GM12878 (cell line): ENCODE data around the gene RAP1GAP2. TPM values are rescaled to one million over a fixed set of nuclear protein-coding genes. Genes with fewer than 3 reads are reported as not detected.

Experiments used
- ATAC-seq: fragments of 200-7000 bp; cut with Tn5 transposase; 3 replicates; pipeline ENCODE4 v1.9.1; 2020; ENCODE audit warnings: mild to moderate bottlenecking, moderate library complexity
- BruUV-seq: library from RNA; stranded (reverse); fragments of 400-500 nt; replicated peaks from 2 replicates; lab custom pipeline; 2021; lab: Mats Ljungman, UMichigan
- CTCF ChIA-PET: fragments of 300-600 bp; sonication (Branson Sonifier 250); formaldehyde crosslinking; extraction: SDS; loops from one replicate; lab custom pipeline; 2021; ENCODE audit warnings: inconsistent platforms; lab: Yijun Ruan, JAX
- POLR2A ChIA-PET: fragments of 350-600 bp; formaldehyde crosslinking; extraction: SDS; loops from one replicate; lab custom pipeline; 2021; ENCODE audit warnings: inconsistent platforms; lab: Charles Lee
- RAD21 ChIA-PET: fragments of 300-600 bp; sonication (Branson Sonifier 250); formaldehyde crosslinking; loops from one replicate; lab custom pipeline; 2023; ENCODE audit warnings: antibody characterized with exemption; ENCODE audit not compliant: unreplicated experiment; lab: Charles Lee
- SMC1A ChIA-PET: fragments of 300-600 bp; sonication (Branson Sonifier 250); formaldehyde crosslinking; loops from one replicate; lab custom pipeline; 2023; ENCODE audit not compliant: unreplicated experiment, uncharacterized antibody; lab: Charles Lee
- DNase-seq: peaks from one replicate; pipeline ENCODE4 v3.0.0-alpha.2; 2011; ENCODE audit warnings: low read depth, low spot score
- FAIRE-seq: peaks from 3 replicates; lab custom pipeline; 2011; peaks lifted over from hg19 to GRCh38; lab: Jason Lieb, UNC
- H2AFZ ChIP-seq: 2 replicates; pipeline ENCODE4 v1.6.0; 2011; ENCODE audit warnings: low read depth, low read length, control low read depth; ENCODE audit not compliant: control insufficient read depth
- H3K27ac ChIP-seq: 2 replicates; pipeline ENCODE4 v1.5.1; 2011; ENCODE audit warnings: control low read depth; ENCODE audit not compliant: control insufficient read depth, insufficient read depth
- H3K27me3 ChIP-seq, 2 experiments: replicated peaks in 1 of 2; 2 replicates each; pipeline versions ENCODE4 v1.6.0 to v1.6.1; 2011; ENCODE audit warnings: low read length in 1 of 2; ENCODE audit not compliant: control insufficient read depth in 2 of 2, insufficient read depth in 2 of 2
- H3K36me3 ChIP-seq, 2 experiments: 2 replicates each; pipeline ENCODE4 v1.5.1; 2011; ENCODE audit warnings: low read length in 1 of 2; ENCODE audit not compliant: control insufficient read depth in 2 of 2, insufficient read depth in 2 of 2
- H3K4me1 ChIP-seq: 2 replicates; pipeline ENCODE4 v1.6.1; 2011; ENCODE audit warnings: mild to moderate bottlenecking, low read length, moderate library complexity, mixed read lengths; ENCODE audit not compliant: control insufficient read depth, insufficient read depth
- H3K4me2 ChIP-seq: 2 replicates; pipeline ENCODE4 v1.6.0; 2011; ENCODE audit warnings: control low read depth; ENCODE audit not compliant: control insufficient read depth, insufficient read depth
- H3K4me3 ChIP-seq: fragments of 200-600 bp; sonication (generic); 2 replicates; pipeline ENCODE4 v1.5.1; 2016
- H3K79me2 ChIP-seq: 2 replicates; pipeline ENCODE4 v1.6.0; 2011; ENCODE audit warnings: low read length; ENCODE audit not compliant: control insufficient read depth, insufficient read depth
- H3K9ac ChIP-seq: 2 replicates; pipeline ENCODE4 v1.8.0; 2011; ENCODE audit warnings: low read length, control low read depth, mixed read lengths; ENCODE audit not compliant: control insufficient read depth, insufficient read depth
- H3K9me3 ChIP-seq: replicated peaks from 3 replicates; pipeline ENCODE4 v1.5.1; 2011; ENCODE audit warnings: mild to moderate bottlenecking, low read length; ENCODE audit not compliant: control insufficient read depth, insufficient read depth
- H4K20me1 ChIP-seq: 2 replicates; pipeline ENCODE4 v1.6.0; 2011; ENCODE audit not compliant: control insufficient read depth, insufficient read depth
- GABPA ChIP-seq: IDR thresholded peaks from 2 replicates; pipeline ENCODE4 v1.6.1; 2014; ENCODE audit warnings: antibody characterized with exemption, low read depth, mild to moderate bottlenecking, inconsistent platforms
- HDAC2 ChIP-seq: fragments of 200-600 bp; sonication (generic); IDR thresholded peaks from 2 replicates; pipeline ENCODE4 v1.6.1; 2017
- HSF1 ChIP-seq: fragments of 150-350 bp; IDR thresholded peaks from 2 replicates; pipeline ENCODE4 v1.6.1; 2014; ENCODE audit warnings: mild to moderate bottlenecking, low read depth, low read length
- NFXL1 ChIP-seq: fragments of 450-650 bp; IDR thresholded peaks from 2 replicates; pipeline ENCODE4 v1.6.1; 2017; ENCODE audit warnings: antibody characterized with exemption, mild to moderate bottlenecking, borderline replicate concordance
- NFYA ChIP-seq: IDR thresholded peaks from 2 replicates; pipeline ENCODE4 v1.6.1; 2011; ENCODE audit warnings: low read depth, mild to moderate bottlenecking, low read length, improper control_type of control experiment, borderline replicate concordance
- NR2F1 ChIP-seq: fragments of 450-650 bp; conservative IDR thresholded peaks from 2 replicates; pipeline ENCODE4 v1.6.1; 2017; ENCODE audit warnings: mild to moderate bottlenecking
- PKNOX1 ChIP-seq: fragments of 450-650 bp; IDR thresholded peaks from 2 replicates; pipeline ENCODE4 v1.6.1; 2016; ENCODE audit warnings: mild to moderate bottlenecking
- RAD51 ChIP-seq: fragments of 450-650 bp; IDR thresholded peaks from 2 replicates; pipeline ENCODE4 v1.6.1; 2016; ENCODE audit warnings: moderate library complexity, mild to moderate bottlenecking, inconsistent platforms
- SIN3A ChIP-seq: IDR thresholded peaks from 2 replicates; pipeline ENCODE4 v1.6.1; 2012; ENCODE audit warnings: low read depth, low read length, improper control_type of control experiment
- SRF ChIP-seq, 2 experiments: IDR thresholded peaks; 2 replicates each; pipeline ENCODE4 v1.6.1; 2011; ENCODE audit warnings: low read depth in 2 of 2, low read length in 2 of 2, mild to moderate bottlenecking in 1 of 2, moderate library complexity in 1 of 2
- STAT3 ChIP-seq: IDR thresholded peaks from 2 replicates; pipeline ENCODE4 v1.6.1; 2011; ENCODE audit warnings: low read depth, low read length, improper control_type of control experiment
- ZBED1 ChIP-seq: IDR thresholded peaks from 2 replicates; pipeline ENCODE4 v1.6.1; 2016; ENCODE audit warnings: borderline replicate concordance
- ZNF384 ChIP-seq: IDR thresholded peaks from 2 replicates; pipeline ENCODE4 v1.6.1; 2012; ENCODE audit warnings: low read depth, mild to moderate bottlenecking, low read length, improper control_type of control experiment, borderline replicate concordance
- WGBS: methylation state at CpG from one replicate; pipeline ENCODE4 v1.1.6; 2016; ENCODE audit warnings: low lambda C conversion rate; ENCODE audit not compliant: insufficient replicate concordance, insufficient coverage; ENCODE audit errors: missing lambda C conversion rate; 5-methylcytosine and 5-hydroxymethylcytosine counted together
- in situ Hi-C: fragments of 300-500 bp; cut with MboI; formaldehyde crosslinking; loops from 9 replicates; pipeline ENCODE4 v1.14.3; 2018; ENCODE audit warnings: mixed read lengths
- intact Hi-C: fragments of 100-400 bp; cut with micrococcal nuclease; formaldehyde crosslinking; loops from one replicate; pipeline ENCODE4 v1.14.2; 2022; ENCODE audit not compliant: unreplicated experiment
- polyA plus RNA-seq, 11 experiments: library from polyadenylated mRNA; depleted of rRNA in 4 of 11; unstranded in 6 of 11; stranded (reverse) in 5 of 11; fragments of >200 nt; fragmentation: Nextera tagmentation in 4 of 11; fragmentation: Illumina TruSeq in 1 of 11; extraction: Ambion mirVana in 4 of 11; extraction: Trizol in 1 of 11; gene quantifications; 1 replicate in 1 of 11; 2 replicates in 10 of 11; pipeline versions ENCODE4 v1.2.1 to v1.2.3, GENCODE V29; 2011 to 2016; ENCODE audit warnings: inconsistent platforms in 2 of 11, missing spikeins in 2 of 11, low read depth in 1 of 11
- total RNA-seq, 4 experiments: library from RNA; depleted of rRNA in 3 of 4; stranded (reverse); fragments of >200 nt in 3 of 4; fragmentation: Illumina TruSeq in 1 of 4; extraction: Trizol in 1 of 4; gene quantifications; 2 replicates each; pipeline versions ENCODE4 v1.2.1 to v1.2.3, GENCODE V29; 2013 to 2021

RAP1GAP2 gene
- total and polyA plus RNA-seq, 10 of the 15 experiments (the other 5 are each of a cell fraction or from before 2014, with no cell fraction given) = 0.03 to 0.95 (median 0.49) TPM; not detected in 2

- no peak for ATAC-seq
Observed at GRCh38 chr17:2904135-2904534, 107.9 kb downstream of the RAP1GAP2 start.

More at GRCh38 chr17:2904135-2904534, 107.9 kb downstream of the RAP1GAP2 start:
- H3K9ac ChIP-seq = no peak overlapping the region
- TF ChIP-seq NFYA = no peak
- no peak for TF ChIP-seq NR2F1
- TF ChIP-seq NFXL1 = no peak
- no peak for TF ChIP-seq STAT3
- TF ChIP-seq PKNOX1 = no peak
- TF ChIP-seq RAD51 = no peak
- TF ChIP-seq ZNF384 = no peak
- no peak for TF ChIP-seq HDAC2
- no peak for TF ChIP-seq SRF (IDR thresholded peaks at IDR 0.05; ENCODE audit: low read depth in 2 of 2, low read length in 2 of 2)
- no peak for TF ChIP-seq SIN3A
- no peak for TF ChIP-seq HSF1
- no peak for TF ChIP-seq GABPA
- TF ChIP-seq ZBED1 = no peak
- no peaks in the 10 kb centered on the region for H4K20me1 ChIP-seq
- ChIA-PET CTCF (no interaction called here), POLR2A (no interaction called here), SMC1A (no interaction called here), RAD21 (no interaction called here)
- H3K79me2 ChIP-seq = no peaks in the 10 kb centered on the region
- no peak overlapping the region for H3K27ac ChIP-seq
- intact Hi-C loops (no loop called here), in situ Hi-C loops (no loop called here)
- no peak for DNase-seq
- H3K4me3 ChIP-seq = no peak overlapping the region
- FAIRE-seq = no peak
- no peak overlapping the region for H3K4me2 ChIP-seq
- no peaks in the 10 kb centered on the region for H3K36me3 ChIP-seq
- WGBS = 41% methylated on average over 16 of the region's 16 CpGs
- no TSS peak for BruUV-seq
- H3K9me3 ChIP-seq = peaks cover 2% of the 10 kb centered on the region; the same call in 2 of the 3 replicates
- no peak overlapping the region for H2AFZ ChIP-seq
- H3K27me3 ChIP-seq = no peaks in the 10 kb centered on the region
- no peaks in the 10 kb centered on the region for H3K4me1 ChIP-seq
